GM20431 (cell line): ENCODE results near the gene GPC6.

ENCODE experiments used
- in situ Hi-C: fragments of 300-500 bp; cut with MseI, MboI; formaldehyde crosslinking; loops from one replicate; pipeline ENCODE4 v1.15.0; 2020; ENCODE audit warnings: low sequenced_read_pairs; ENCODE audit not compliant: unreplicated experiment

GPC6 gene

GRCh38 chr13:93637852-93638251 is 411.2 kb downstream of the GPC6 start:
- in situ Hi-C loops, result no loop called here

GRCh38 chr13:93640452-93640851 is 413.8 kb downstream of the GPC6 start:
- in situ Hi-C loops, result no loop called here

DNA sequence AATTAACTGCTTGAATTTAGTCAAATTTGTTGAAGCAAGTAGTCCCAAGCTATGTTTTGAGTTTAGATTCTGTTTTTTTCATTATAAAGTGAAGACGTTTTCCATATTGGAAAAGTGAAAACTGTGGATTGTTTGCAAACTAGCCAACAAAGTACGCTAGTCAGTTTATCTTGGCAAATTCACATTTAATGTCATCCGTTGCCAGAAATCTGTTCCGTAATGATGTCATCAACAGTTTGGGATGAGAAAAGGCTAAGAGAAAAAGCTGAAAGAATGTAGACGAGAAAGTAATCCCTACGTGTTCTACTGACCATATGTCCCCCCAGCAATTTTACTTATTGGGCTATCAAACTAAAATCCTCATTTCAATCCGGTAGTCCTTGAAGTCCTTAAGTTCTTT is 419.6 kb downstream of the GPC6 start:
- in situ Hi-C loops, result no loop called here

- in situ Hi-C loops, result no loop called here
Observed at GRCh38 chr13:93649496-93649895, 422.9 kb downstream of the GPC6 start.

GRCh38 chr13:93653776-93654175 is 427.2 kb downstream of the GPC6 start:
- in situ Hi-C loops, result no loop called here

DNA sequence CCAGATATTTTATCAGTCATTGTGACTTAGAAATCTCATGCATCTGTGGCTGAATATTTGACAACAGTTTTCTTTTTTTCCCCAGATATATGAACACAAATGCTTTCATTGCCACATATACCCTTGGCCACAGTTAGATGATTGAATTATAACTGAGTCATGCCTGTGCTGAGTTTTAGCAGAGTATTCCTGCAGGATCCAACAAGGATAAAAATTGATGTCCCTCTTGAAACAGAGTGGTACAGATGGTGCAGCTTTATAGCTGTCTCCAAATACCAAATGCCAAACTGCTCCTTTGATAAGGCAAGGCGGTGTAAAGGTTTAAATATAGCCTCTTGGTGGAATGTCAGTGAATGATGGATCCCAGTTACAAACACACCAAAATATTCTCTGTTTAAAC is 428.5 kb downstream of the GPC6 start:
- in situ Hi-C loops, result no loop called here

GRCh38 chr13:93660391-93661063 is 433.9 kb downstream of the GPC6 start:
- in situ Hi-C loops, result no loop called here

DNA sequence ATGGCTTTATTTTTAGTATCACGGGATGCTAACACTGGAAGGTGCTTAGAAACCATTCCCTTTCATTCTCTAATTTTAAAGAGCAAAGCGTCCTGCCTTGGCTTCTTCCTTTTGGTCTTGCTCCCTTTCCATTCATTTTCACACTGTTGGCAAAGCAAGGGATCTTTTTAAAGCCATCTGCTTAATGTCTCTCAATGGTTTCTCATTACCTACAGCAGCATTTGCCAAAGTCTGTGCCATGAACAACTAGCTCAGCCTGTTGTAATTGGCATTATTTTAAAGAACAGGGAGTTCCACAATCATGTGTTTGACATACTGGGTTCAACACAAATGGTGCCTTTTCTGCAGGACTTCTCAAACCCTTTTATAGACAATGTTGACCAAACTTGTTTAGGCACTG is 444.3 kb downstream of the GPC6 start:
- in situ Hi-C loops, result no loop called here

- in situ Hi-C loops, result no loop called here
Observed at GRCh38 chr13:93672996-93673395, 446.4 kb downstream of the GPC6 start.

DNA sequence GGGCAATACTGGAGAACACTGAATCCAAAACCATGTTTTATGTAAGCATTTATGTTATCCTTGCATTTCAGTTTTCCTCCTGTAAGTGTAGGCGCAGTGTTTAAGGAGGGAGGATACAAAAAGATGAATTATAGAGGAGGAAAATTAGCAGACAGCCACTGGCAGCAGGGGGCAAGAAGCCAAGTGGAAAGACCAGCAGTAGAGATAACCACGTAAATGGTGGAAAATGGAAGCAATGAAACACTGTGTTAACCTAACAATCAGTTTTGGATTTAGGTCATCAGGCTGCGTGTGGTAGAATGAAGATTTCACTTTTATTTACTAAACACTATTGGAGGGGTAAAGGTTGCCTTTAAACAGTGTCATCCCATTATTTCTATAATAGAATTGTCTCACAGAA is 447.3 kb downstream of the GPC6 start:
- in situ Hi-C loops, result no loop called here

GRCh38 chr13:93674337-93674755 is 447.7 kb downstream of the GPC6 start:
- in situ Hi-C loops, result no loop called here

- in situ Hi-C loops, result no loop called here
Observed at GRCh38 chr13:93680329-93680728, 453.7 kb downstream of the GPC6 start.

GRCh38 chr13:93685900-93686299 is 459.3 kb downstream of the GPC6 start:
- in situ Hi-C loops, result no loop called here

- in situ Hi-C loops, result no loop called here
Observed at GRCh38 chr13:93686399-93686798, 459.8 kb downstream of the GPC6 start.

DNA sequence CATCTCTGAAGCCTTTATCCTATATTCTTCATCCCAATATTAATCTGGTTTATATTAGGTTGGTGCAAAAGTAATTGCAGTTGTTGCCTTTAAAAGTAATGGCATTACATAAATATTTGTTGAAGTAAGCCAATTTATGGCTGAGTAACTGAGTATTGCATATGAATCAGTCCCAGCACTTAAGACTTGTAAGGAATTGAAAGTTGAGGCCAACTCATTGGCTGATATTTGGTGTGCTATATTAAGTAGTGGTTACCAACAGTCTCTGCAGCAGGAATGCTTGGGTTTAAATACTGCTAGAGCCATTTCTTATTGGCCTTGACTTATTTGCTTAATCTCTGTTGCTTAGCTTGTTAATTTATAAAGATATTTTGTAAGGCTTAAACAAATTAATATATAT is 460.7 kb downstream of the GPC6 start:
- in situ Hi-C loops, result no loop called here

- in situ Hi-C loops, result no loop called here
Observed at GRCh38 chr13:93689333-93689732, 462.7 kb downstream of the GPC6 start.

GRCh38 chr13:93690139-93690538 is 463.5 kb downstream of the GPC6 start:
- in situ Hi-C loops, result no loop called here

GRCh38 chr13:93698016-93698613 is 471.5 kb downstream of the GPC6 start:
- in situ Hi-C loops, result no loop called here

- in situ Hi-C loops, result no loop called here
Observed at GRCh38 chr13:93700115-93700514, 473.5 kb downstream of the GPC6 start.

DNA sequence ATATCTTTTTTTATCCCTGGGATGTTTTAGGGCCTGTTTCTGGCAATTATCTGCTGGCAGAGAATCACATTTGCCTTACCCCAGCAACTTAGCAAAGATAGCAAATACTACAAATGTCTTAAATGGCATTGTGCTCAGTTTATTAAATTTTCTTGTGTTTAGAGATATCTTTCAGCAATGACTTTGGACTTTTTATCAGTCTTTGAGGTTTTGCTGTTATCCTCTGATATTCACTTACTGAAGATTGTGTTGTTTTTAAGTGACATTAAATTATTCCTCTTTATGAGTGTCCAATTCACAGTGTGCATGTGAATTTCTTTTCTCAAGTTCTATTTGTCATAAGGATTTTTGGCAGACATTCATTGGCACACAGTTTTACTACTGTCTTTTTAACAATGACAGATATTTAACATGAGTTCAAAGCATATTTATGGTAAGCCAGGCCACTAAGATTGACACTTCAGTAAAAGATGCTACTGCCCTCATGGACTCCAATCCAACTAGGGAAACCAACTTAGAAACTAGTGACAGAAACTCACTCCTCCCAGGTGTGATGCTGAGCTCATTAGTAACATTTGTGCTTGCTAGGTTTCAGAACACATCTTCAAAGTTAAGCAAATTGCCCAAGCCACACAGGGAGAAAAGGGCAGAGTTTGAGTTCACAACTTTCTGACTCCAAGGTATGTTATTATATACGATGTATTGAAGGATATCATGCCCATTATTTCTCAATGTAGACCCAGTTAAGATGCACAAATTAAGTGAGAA is 481.9 kb downstream of the GPC6 start:
- in situ Hi-C loops, result no loop called here

- in situ Hi-C loops, result no loop called here
Observed at GRCh38 chr13:93709506-93710244, 483.1 kb downstream of the GPC6 start.
